ENCODE results near the gene R3HDM4.

R3HDM4 gene

GRCh38 chr19:947090-947706 is 34.2 kb upstream of the R3HDM4 start:
- no peak for DNase-seq

DNA sequence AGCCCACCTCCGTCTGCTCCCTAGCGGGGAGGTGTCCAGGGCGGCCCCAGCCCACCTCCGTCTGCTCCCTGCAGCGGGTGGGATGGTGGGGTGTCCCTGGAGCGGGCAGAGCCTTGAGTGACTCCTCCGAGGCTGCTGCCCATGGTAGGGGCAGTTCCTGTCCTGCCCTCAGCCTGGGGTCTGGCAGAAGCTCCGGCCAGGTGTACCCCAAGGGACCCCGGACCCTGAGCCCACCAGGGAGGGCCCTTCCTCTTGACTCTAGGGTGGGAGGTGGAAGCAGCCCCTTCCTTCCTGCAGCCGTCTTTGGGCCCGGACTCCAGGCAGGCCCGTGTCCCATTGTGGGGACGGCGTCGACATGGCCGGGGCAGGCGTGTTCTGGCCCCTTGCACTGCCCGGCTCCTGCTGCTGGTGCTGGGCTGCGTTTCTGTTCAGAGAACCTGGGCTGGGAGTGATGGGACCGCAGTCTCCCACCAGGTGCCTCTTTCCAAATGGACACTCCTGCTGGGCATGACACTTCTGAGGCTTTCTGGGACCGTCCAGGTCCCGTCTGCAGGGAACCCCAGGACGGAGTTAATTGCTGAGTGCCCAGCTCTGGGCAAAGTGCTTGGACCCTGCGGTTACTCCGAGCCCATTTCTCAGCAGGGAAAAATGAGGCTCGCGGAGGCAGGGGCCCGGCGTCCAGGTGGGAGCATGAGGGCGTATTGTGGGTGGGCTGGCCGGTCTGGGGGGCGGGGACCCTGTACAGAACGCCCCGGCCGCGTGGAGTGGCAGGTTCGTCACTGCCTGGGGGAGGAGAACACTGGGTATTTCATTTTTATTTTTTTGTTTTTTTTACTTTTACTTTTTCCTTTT is 32.6 kb upstream of the R3HDM4 start:
- no peak for DNase-seq

DNA sequence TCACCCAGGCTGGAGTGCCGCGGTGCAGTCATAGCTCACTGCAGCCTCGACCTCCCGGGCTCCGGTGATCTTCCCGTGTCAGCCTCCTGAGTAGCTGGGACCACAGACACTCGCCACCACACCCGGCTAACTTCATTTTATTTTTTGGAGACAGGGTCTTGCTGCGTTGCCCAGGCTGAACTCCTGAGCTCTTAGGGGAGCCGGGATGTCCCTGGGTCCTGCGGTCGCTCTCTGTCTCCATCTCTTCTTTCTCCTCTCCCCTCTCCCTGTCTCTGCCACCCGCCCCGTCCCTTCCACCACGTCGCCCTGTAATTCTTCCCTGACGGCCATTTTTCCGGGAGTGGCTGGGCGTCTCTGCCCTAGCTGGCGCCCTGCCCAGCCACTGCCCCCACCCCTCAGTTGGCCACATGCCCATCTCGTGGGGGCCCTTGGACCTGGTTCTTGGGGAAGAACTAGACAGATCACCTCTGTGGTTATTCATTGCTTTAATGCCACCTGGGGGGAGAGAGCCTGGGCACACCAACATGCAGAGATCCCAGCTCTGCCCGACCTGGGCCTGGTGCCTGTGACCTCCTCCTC is 31.7 kb upstream of the R3HDM4 start:
- no peak for DNase-seq

GRCh38 chr19:944171-944567 is 31.1 kb upstream of the R3HDM4 start:
- no peak for DNase-seq

DNA sequence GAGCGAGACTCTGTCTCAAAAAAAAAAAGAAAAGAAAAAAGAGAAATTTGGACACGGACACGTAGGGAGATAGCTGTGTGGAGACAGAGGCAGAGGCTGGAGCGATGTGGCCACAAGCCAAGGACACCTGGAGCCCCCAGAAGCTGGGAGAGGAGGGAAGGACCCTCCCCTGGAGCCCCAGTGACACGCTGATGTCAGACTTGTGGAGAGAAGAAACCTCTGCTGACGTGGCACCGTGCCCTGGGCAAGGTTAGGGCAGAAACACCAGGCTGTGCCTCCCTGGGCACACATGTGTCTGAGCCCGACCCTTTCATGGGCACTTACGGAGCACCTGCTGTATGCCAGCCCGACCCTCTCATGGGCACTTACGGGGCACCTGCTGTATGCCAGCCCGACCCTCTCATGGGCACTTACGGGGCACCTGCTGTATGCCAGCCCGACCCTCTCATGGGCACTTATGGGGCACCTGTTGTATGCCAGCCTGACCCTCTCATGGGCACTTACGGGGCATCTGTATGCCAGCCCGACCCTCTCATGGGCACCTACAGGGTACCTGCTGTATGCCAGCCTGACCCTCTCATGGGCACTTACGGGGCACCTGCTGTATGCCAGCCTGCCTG is 30.6 kb upstream of the R3HDM4 start:
- DNase-seq = no peak

GRCh38 chr19:942133-942645 is 29.2 kb upstream of the R3HDM4 start:
- no peak for DNase-seq

GRCh38 chr19:941292-942132 is 28.5 kb upstream of the R3HDM4 start:
- no peak for DNase-seq

DNA sequence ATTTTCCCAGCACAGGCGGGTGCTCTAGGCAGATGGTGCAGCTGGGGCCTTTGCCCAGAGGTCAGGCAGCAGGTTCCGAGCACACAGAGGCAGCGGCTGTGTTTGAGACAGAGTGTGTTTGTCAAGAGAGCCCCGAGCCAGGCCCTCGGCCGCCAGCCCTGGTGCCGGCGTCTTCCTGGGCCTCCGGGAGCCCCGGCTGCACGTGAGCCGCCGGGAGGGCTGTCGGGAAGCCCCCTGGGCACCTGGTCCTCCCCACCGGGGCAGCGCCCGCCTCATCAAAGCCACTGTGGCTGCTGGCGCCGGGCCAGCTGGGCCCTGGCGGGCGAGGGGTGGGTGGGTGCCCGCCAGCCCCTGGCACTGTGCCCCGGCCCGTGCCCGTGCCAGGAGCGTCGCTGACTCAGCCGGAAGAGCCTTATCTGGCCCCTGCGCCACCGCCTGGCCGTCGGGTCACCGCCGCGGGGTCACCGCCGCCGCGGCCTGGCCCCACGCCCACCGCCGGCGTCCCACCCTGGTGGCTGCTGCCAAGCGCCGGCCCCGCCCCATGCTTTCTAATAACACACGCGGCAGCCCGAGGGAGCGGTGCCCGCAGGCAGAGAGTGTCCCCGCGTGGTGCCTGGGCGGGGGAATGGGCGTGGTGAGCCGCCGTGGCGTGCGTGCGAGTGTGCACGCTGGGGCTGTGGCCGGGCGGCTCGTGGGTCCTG is 27.7 kb upstream of the R3HDM4 start:
- DNase-seq = peak; percentile 41 to 53

DNA sequence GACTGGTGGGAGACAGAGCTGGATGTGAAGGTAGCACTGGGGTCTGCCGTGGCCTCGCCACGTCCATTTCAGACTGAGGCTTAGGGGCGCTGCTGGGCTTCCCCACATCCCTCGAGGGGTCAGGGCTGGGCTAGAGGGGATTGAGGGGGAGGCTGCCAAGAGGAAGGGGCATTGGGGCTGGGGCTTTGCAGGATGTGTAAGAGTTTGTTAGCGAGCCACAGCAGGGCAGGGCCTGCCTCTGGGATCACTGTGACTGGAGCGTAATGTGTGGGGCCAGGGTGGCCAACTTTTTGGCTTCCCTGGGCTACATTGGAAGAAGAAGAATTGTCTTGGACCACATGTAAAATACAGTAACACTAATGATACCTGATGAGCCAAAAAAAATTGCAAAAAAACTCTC is 26.9 kb upstream of the R3HDM4 start:
- DNase-seq = no peak

GRCh38 chr19:939439-939838 is 26.4 kb upstream of the R3HDM4 start:
- DNase-seq = no peak

- no peak for DNase-seq
These were observed 25.4 kb upstream of the R3HDM4 start for GRCh38 chr19:938233-938923.

DNA sequence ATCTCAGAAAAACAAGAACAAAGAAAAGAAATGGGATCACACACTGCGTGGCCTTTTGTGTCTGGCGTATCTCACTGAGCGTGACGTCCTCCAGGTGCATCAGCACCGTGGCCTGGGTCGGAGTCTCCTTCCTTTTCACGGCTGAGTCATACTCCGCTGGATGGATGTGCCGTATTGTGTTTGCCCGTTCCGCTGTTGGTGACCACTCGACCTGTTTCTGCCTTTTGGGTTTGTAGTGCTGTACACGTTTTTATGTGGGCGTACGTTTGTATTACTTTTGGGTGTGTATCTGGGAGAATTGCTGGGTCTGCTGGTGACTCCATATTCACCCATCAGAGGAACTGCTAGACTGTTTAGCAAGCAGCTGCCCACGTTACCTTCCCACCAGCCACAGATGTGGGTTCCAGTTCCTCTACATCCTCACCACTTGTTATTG is 24.3 kb upstream of the R3HDM4 start:
- DNase-seq = no peak

GRCh38 chr19:936175-936546 is 23.1 kb upstream of the R3HDM4 start:
- DNase-seq = no peak

DNA sequence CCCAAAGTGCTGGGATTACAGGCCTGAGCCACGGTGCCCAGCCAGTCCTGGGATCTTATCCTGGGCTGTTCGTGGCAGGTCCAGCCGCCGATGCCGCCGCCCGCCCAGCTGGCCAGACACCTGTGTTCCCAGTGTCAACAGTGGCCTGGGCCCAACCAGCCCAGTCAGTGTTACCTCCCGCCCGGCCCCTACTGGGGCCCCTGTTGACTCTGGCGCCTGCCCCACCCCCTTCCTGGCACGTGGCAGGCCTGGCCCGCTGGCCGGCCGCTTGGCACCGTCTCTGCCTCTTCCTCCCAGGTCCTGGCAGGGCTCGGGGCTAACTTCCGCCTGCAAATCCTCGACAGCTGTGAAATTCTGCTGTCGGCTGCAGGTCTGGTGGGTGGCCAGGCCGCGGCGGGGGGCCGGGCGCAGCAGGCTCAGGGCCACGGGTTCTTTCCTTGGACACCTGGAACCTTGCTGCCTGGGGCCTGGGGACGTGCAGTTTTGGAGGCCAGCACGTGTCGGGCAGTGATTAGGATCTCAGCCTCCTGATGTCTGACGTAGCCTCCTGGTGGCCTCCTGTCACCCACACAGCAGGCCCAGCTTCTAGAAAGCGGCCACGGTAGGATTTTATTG is 22.0 kb upstream of the R3HDM4 start:
- DNase-seq = no peak

GRCh38 chr19:934197-934840 is 21.3 kb upstream of the R3HDM4 start:
- DNase-seq = no peak

- no peak for DNase-seq
These were observed 20.5 kb upstream of the R3HDM4 start for GRCh38 chr19:933553-933882.

- no peak for DNase-seq
These were observed 19.9 kb upstream of the R3HDM4 start for GRCh38 chr19:932648-933552.

DNA sequence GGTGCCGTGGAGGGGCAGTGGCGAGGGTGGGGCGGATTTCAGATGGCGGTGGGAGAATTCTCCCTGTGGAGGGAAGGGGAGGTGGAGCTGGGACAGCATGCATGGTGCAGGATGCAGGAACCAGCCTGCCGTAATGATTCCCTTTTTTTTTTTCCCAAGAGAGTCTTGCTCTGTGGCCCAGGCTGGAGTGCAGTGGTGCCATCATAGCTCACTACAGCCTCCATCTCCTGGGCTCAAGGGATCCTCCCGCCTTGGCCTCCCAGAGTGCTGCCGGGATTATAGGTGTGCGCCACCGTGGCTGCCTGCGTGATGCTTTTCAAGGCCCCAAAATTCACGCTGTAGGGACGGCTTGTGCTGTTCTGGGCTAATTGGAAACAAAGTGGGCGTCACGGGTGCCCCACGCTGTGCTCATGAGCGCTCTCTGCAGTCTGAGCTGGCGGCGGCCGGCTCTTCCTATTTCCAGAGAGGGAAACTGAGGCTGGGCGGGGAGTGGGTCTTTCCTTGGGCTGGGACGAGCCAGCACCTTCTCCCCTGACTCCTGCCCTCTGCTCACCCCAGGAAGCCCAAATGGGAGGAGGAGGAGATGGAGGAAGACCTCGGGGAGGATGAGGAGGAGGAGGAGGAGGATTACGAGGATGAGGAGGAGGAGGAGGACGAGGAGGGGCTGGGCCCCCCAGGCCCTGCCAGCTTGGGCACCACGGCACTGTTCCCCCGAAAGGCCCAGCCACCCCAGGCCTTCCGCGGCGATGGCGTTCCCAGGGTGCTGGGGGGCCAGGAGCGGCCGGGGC is 19.0 kb upstream of the R3HDM4 start:
- no peak for DNase-seq

DNA sequence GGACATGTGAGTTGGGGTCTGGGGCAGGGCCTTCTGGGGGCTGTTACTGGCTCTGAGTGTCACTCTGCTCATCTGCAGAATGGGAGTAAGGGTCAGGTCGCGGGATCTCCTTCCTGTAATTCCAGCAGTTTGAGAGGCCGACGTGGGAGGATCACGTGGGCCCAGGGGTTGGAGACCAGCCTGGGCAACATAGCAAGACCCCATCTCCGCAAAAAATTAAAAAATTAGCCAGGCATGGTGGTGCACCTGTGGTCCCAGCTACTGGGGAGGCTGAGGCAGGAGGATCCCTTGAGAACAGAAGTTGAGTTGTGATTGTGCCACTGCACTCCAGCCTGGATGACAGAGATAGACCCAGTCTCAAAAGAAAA is 16.9 kb upstream of the R3HDM4 start:
- DNase-seq = no peak
